Skeletal muscle satellite cell (primary cell): ENCODE data around the gene IL6ST.

Experiments used
- H3K27me3 ChIP-seq: 2 replicates; pipeline ENCODE4 v1.7.0; 2013; ENCODE audit warnings: low read length; ENCODE audit not compliant: control insufficient read depth, insufficient read depth
- H3K36me3 ChIP-seq: 2 replicates; pipeline ENCODE4 v1.7.0; 2013; ENCODE audit warnings: mild to moderate bottlenecking, control low read depth, low read length; ENCODE audit not compliant: insufficient read depth
- H3K4me1 ChIP-seq: 2 replicates; pipeline ENCODE4 v1.7.0; 2013; ENCODE audit warnings: low read length; ENCODE audit not compliant: control insufficient read depth, insufficient read depth
- H3K4me2 ChIP-seq: 2 replicates; pipeline ENCODE4 v1.7.0; 2013; ENCODE audit warnings: mild to moderate bottlenecking, low read length
- H3K4me3 ChIP-seq: 2 replicates; pipeline ENCODE4 v1.7.0; 2013; ENCODE audit warnings: low read length
- H3K9ac ChIP-seq: 2 replicates; pipeline ENCODE4 v1.7.0; 2013; ENCODE audit warnings: mild to moderate bottlenecking, low read depth, low read length, moderate library complexity
- H3K9me3 ChIP-seq: replicated peaks from 2 replicates; pipeline ENCODE4 v1.7.0; 2013; ENCODE audit warnings: mild to moderate bottlenecking, control low read depth, low read length

Gene IL6ST

DNA sequence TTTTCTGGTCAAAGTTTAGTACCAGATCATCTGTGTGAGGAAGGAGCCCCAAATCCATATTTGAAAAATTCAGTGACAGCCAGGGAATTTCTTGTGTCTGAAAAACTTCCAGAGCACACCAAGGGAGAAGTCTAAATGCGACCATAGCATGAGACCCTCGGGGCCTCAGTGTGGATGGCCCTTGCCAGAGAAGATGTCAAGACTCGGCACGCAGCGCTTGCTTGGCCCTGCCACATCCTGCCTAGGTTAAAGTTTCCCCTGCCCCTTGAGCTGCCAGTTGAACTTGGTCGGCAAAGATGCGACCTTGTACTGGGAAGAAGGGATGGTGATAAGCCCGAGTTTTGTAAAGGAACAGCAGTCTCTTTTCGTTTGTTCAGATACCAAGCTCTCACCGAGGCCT is 77.8 kb downstream of the IL6ST start:
- no peak overlapping the region for H3K4me3 ChIP-seq
- peaks cover 4% of the 10 kb centered on the region for H3K4me1 ChIP-seq
- H3K9me3 ChIP-seq = no peaks in the 10 kb centered on the region
- no peak overlapping the region for H3K9ac ChIP-seq
- H3K36me3 ChIP-seq = no peaks in the 10 kb centered on the region
- no peaks in the 10 kb centered on the region for H3K27me3 ChIP-seq
- H3K4me2 ChIP-seq = no peak overlapping the region

DNA sequence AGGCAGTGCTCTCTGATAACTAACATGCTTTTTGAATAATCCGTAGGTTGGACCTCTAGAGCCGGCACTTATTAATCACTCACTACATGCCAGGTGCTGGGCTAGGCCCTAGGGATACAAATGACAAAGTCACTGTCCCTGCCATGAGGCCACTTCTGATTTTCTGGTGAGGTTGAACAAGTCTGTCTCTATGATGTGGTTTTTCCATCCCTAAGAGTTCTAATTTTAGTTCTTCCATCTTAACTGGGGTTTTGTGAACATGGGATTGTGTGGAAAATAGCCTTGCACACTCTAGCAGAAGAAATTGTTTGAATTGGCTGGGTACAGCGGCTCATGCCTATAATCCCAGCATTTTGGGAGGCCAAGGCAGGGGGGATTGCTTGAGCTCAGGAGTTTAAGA is 79.0 kb downstream of the IL6ST start:
- no peaks in the 10 kb centered on the region for H3K36me3 ChIP-seq
- H3K9ac ChIP-seq = no peak overlapping the region
- no peak overlapping the region for H3K4me2 ChIP-seq

DNA sequence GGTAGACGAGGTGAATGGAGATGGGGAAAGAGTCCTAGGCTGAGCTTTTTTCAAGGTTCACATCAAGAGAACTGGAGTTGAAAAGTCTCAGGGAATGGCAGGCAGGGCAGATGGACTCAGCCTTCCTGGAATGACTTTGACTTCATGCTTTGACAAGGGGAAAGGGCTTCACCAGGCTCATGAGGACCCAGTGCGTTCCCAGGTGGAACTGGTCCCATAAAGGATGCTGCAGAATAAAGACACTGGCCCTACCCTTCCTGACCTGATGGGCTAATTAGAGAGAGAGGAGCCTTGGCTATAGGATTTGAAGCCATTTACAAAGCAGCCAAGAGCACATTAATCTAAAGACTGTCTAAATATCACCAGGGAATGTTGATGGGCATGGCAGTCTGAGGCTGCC is 79.8 kb downstream of the IL6ST start:
- Histone ChIP-seq H3K9ac (no peak overlapping the region), H3K9me3 (no peaks in the 10 kb centered on the region), H3K4me1 (peaks cover 4% of the 10 kb centered on the region), H3K27me3 (no peaks in the 10 kb centered on the region), H3K4me3 (no peak overlapping the region), H3K4me2 (no peak overlapping the region), H3K36me3 (no peaks in the 10 kb centered on the region)

More for the DNA sequence above, 79.0 kb downstream of the IL6ST start:
- Histone ChIP-seq H3K4me3 (no peak overlapping the region), H3K4me1 (peaks cover 4% of the 10 kb centered on the region), H3K27me3 (no peaks in the 10 kb centered on the region), H3K9me3 (no peaks in the 10 kb centered on the region)

DNA sequence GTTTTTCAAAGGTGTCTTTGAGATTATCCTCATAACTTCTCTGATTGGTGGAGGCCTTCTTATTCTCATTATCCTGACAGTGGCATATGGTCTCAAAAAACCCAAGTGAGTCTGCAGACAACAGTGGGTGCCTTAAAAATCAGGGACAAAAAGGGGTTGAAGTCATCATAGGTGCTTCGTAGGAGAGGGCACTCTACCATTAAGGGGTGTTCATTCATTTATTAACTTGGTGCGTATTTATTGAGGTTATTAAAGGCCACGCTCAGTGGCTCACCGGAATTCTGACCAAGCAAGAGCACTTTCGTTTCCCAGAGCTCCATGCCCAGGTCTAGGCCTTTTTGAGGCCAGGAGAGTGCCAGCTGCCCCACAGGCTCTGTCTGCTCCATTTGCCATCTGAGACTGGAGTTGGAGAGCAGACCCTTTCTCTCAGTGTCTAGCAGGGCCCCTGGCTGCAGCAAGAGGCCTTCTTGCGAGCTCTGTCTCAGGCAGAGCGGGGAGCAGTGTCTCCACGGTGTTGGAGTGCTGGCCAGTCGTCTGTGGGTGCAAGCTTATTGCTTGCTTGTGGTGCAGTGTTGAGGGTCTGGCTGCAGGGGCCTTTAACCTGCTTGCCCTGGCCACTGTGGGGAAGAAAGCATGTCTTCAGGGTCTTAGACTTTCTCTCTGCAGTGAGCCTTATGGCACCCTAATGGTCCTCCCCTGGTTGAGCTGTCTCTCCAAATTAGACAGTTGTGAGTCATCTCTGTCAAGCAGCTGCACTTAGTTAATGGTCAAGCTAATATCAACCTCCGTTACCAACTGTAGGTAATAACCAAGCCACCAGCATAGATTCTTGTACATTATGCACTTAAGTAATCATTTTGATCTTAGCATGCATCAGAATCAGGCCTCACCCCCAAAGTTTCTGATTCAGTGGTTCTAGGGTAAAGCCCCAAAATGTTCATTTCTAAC is 81.0 kb downstream of the IL6ST start:
- peaks cover 4% of the 10 kb centered on the region for H3K4me1 ChIP-seq
- H3K4me3 ChIP-seq = no peak overlapping the region
- H3K9me3 ChIP-seq = no peaks in the 10 kb centered on the region
- no peaks in the 10 kb centered on the region for H3K36me3 ChIP-seq
- no peak overlapping the region for H3K4me2 ChIP-seq
- no peak overlapping the region for H3K9ac ChIP-seq
- no peaks in the 10 kb centered on the region for H3K27me3 ChIP-seq

DNA sequence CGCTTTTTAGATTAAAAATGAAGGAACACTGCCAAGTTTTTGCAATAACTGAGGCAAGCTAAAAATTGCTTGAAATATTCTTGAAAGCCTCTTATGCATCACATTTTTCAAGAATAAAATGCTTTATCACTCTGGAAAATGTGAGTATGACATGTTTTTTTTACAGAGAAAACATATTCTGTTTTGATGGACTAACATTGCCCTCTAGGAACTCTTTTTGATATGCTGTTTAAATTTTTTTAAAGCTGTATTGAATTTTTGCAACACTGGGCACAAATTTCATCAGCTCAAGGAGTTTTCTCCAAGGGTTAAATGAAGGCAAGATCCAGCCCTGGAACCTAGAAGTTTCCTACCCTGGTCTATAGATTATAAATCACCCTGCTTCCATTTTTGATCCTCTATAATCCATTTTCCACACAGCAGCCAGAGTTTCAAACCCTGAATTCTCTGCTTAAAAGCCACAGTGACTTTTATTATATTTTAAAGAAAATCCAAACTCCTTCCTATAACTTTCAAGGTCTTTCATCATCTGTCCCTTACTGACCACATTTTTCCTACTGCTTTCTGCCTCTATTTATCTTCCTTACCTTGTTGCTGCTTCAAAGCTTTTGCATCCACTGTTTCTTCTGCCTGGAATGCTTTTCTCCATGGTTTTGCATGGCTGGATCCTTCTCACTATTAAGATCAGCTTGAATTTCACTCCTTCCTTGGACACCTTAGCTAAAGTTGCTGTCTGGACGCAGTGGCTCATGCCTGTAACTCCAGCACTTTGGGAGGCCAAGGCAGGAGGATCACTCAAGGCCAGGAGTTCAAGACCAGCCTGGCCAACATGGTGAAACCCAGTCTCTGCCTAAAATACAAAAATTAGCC is 82.7 kb downstream of the IL6ST start:
- Histone ChIP-seq H3K9me3 (no peaks in the 10 kb centered on the region), H3K4me1 (no peaks in the 10 kb centered on the region), H3K4me3 (no peak overlapping the region), H3K36me3 (no peaks in the 10 kb centered on the region), H3K27me3 (no peaks in the 10 kb centered on the region), H3K9ac (no peak overlapping the region), H3K4me2 (no peak overlapping the region)

DNA sequence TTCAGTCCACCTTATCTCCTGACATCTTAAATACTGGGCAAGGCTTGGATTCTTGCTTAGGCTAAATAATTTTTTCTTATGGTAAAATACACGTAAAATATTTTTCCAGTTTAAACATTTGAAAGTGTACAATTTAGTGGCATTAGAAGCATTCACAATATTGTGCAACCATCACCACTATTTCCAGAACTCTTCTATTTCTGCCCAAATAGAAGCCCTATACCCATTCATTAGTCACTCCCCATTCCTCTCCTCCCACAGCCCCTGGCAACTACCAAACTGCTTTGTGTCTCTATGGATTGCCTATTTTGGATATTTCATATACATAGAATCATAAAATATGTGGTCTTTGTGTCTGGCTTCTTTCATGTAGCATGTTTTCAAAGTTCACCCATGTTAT is 86.0 kb downstream of the IL6ST start:
- H3K9ac ChIP-seq = no peak overlapping the region
- no peak overlapping the region for H3K4me3 ChIP-seq
- H3K27me3 ChIP-seq = no peaks in the 10 kb centered on the region
- no peak overlapping the region for H3K4me2 ChIP-seq
- H3K4me1 ChIP-seq = no peaks in the 10 kb centered on the region
- no peaks in the 10 kb centered on the region for H3K36me3 ChIP-seq
- H3K9me3 ChIP-seq = no peaks in the 10 kb centered on the region

DNA sequence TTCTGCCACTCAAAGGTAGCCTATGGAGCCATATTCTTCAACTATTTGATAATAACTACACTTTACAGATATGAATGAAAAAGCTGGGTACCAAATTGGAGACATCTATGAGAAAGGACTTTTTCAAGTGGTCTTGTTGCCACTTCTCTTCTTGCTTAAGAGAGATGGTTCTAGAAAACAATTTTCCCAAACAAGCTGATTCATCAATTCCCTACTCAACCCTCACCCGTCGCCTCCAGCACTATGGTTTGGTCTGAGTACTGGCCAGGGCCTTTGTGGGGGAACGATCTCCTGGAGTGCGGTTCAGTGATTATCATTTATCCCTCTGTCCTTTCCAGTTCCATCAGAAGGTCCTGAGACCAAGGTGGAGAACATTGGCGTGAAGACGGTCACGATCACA is 86.8 kb downstream of the IL6ST start:
- H3K36me3 ChIP-seq = no peaks in the 10 kb centered on the region
- H3K4me2 ChIP-seq = no peak overlapping the region
- H3K4me1 ChIP-seq = no peaks in the 10 kb centered on the region
- H3K9ac ChIP-seq = no peak overlapping the region
- H3K27me3 ChIP-seq = no peaks in the 10 kb centered on the region
- H3K9me3 ChIP-seq = no peaks in the 10 kb centered on the region
- no peak overlapping the region for H3K4me3 ChIP-seq

DNA sequence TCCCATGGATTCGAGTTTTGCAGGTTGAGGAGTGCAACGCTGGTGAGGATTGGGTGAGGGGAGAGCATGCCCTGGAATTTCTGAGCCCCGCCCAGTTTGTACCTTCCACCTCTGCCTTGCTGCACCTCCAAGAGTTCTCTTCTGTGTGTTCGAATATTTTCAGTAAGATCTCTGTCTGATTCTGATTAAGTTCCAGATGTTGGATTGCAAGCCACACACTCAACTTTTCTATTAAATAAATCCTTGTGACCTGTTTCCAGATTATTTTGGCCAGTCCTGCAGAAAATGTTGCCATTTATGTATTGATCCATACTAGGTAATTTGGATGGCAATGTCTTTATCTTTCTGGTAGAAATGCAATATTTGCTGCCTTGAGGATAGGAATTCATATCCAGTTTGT is 89.5 kb downstream of the IL6ST start:
- H3K4me3 ChIP-seq = no peak overlapping the region
- H3K9me3 ChIP-seq = no peaks in the 10 kb centered on the region
- H3K9ac ChIP-seq = no peak overlapping the region
- H3K4me2 ChIP-seq = no peak overlapping the region
- no peaks in the 10 kb centered on the region for H3K4me1 ChIP-seq
- no peaks in the 10 kb centered on the region for H3K36me3 ChIP-seq
- no peaks in the 10 kb centered on the region for H3K27me3 ChIP-seq

DNA sequence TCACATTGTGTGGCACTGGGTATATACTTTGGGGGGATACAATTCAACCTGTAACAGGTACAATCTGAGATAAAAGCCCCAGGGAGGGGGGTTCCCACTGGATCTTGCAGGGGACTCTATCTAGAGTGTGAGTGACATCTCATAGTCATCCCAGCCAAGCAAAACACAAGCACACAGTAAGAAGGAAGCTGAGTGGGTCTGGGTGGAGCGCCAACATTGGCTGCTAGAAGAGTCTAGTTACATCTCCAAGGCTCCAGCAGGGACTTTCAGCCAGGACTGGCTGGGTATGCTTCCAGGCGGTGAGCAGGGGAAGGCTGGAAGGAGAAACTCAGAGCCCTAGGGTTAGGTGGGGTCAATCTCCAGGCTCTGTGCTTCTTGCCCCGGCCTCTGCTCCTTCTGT is 90.6 kb downstream of the IL6ST start:
- no peaks in the 10 kb centered on the region for H3K36me3 ChIP-seq
- H3K9me3 ChIP-seq = no peaks in the 10 kb centered on the region
- H3K4me3 ChIP-seq = no peak overlapping the region
- no peaks in the 10 kb centered on the region for H3K27me3 ChIP-seq
- no peak overlapping the region for H3K4me2 ChIP-seq
- H3K4me1 ChIP-seq = peaks cover 8% of the 10 kb centered on the region
- H3K9ac ChIP-seq = no peak overlapping the region

DNA sequence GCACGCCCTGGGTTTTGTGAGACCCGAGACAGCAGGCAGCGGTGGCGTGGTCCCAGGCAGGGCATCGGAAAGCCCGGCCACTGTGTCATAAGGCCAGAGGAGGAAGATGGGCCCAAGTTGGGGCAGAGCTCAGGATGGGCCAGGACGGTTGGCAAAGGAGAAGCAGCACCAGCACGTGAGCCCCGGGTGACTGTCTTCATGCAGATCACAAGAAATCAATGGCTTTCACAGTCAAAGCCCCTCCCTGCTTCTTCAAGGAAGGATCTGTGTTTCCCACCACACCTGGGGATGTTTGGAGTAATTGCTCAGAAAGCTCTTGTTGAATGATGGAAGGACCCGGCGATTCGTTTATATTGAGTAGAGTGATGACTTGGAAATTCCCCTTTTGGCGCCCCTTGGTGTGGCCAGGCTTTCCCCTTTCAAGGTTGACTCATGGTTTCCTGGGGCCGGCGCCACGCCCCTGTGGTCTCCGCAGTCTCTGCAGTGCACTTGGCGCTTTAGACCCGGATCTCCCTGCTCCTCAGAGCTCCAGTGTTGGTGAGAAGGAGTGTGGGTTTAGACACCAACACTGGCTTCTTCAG is 91.6 kb downstream of the IL6ST start:
- Histone ChIP-seq H3K4me2 (no peak overlapping the region), H3K36me3 (no peaks in the 10 kb centered on the region), H3K27me3 (no peaks in the 10 kb centered on the region), H3K9ac (no peak overlapping the region), H3K4me1 (peaks cover 10% of the 10 kb centered on the region), H3K9me3 (no peaks in the 10 kb centered on the region), H3K4me3 (no peak overlapping the region)

DNA sequence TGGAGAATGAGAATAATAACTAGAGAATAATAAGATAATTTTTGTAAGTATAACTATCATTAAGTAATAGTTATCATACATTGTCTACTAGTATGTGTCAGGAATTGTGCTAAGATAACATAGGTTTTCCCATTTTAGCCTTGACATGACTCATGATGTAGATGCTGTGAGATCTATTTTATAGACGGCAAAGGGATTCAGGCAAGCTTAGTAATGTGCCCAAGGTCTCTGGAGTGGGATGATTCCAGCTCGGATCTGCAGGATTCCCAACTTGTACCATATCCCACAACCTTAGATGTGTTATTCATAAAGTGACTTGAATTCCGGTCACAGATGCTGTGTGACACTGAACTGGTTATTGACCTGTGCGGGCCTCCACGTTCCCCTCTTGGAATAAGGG is 92.1 kb downstream of the IL6ST start:
- H3K9me3 ChIP-seq = no peaks in the 10 kb centered on the region
- no peak overlapping the region for H3K9ac ChIP-seq
- H3K27me3 ChIP-seq = no peaks in the 10 kb centered on the region
- H3K4me1 ChIP-seq = peaks cover 14% of the 10 kb centered on the region
- H3K4me2 ChIP-seq = no peak overlapping the region
- H3K4me3 ChIP-seq = no peak overlapping the region
- H3K36me3 ChIP-seq = no peaks in the 10 kb centered on the region
